ENCODE measurements around the gene MUC5B.

- TF ChIP-seq EZH2phosphoT487 (IDR thresholded peaks at IDR 0.05; ENCODE audit: insufficient read depth, low read depth) (no peak), EZH2 (IDR thresholded peaks at IDR 0.05; ENCODE audit: insufficient read depth, poor library complexity, severe bottlenecking) (no peak)
Observed at GRCh38 chr11:1257916-1258315, 35.0 kb downstream of the MUC5B start.
